Activated CD8-positive, alpha-beta memory T cell treated with anti-CD3 and anti-CD28 coated beads, Interleukin-2, amount 50 U/mL, for 24 hours (primary cell): ENCODE measurements around the gene GATAD2A.
"Not testable (repeated sequence)": the region's sequence is repeated elsewhere in the genome, so short reads cannot be mapped to it uniquely, and the experiment has no call there.

ENCODE experiments used
- DNase-seq: peaks from one replicate; pipeline ENCODE4 v3.0.0-alpha.2; 2020; ENCODE audit errors: extremely low read depth

Gene GATAD2A

DNA sequence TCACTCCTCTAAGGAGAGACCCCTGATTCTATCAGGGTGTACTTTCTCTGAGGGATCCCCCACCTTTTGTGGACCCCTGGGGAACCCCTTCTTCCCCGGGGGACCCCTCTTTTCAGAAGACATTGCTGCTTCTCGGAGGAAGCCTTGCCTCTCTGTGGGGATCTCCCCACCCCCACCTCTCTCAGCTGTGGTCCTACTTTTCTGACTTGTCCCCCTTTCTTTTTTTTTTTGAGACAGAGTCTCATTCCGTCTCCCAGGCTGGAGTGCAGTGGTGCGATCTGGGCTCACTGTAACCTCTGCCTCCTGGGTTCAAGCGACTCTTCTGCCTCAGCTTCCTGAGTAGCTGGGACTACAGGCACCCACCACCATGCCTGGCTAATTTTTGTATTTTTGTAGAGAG, 18.4 kb upstream of the GATAD2A start:
- DNase-seq: no peak

DNA sequence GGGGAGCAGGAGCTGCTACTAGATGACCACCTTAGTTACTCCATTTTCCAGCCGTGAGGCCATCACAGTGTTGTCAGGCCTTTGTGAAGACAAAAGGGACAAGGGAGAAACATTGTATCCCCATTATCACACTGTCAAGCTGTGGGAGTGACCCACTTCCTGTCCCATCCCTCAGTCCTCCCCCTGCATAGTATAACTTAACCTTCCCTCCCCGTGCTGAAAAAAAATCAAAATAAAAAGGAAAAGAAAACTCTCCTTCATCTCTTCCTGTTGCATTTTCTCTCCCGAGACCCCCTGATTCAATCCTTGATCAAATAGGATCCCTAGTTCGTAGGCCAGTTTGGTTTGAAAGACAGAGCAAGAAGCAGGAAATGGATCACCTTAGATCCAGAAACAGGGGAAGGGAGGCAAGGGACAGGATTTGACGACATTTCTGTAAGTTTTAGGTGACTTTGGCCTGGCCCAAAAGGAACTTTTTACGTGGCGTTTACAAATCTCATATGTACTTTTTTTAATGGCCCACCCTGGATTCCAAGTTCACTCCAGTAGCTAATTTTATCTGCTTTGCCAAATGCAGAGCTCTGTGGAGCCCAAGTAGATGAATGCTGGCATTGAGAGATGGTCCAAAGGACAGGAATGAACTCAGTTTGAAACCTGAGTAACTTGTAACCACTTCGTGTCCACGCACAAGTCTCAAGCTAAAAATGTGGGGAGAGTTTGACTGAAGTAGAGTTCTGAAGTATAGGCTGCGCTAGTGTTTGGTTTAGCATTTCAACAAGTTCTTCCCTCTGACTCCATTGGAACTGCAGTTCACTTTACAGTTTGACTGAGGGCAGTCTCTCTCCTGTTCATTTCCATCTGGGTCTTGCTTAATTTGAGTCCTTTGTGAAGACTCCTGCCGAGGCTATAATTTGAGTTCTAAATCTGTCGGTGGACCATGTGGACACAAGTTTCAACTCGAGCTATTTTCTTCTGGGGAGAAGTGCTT, 16.6 kb upstream of the GATAD2A start:
- no peak for DNase-seq

GRCh38 chr19:19389683-19390082, 15.8 kb upstream of the GATAD2A start:
- not testable (repeated sequence) for DNase-seq

DNA sequence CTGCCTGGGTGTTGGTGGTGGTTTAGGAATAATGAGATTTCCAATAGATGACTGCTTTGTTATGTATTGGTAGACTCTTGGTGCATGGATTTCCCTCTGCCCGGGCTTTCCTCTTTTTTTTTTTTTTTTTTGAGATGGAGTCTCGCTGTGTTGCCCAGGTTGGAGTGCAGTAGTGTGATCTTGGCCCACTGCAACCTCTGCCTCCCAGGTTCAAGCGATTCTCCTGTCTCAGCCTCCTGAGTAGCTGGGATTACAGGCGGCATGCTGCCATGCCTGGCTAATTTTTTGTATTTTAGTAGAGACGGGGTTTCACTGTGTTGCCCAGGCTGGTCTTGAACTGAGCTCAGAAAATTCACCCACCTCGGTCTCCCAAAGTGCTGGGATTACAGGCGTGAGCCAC, 11.1 kb upstream of the GATAD2A start:
- DNase-seq: not testable (repeated sequence)

DNA sequence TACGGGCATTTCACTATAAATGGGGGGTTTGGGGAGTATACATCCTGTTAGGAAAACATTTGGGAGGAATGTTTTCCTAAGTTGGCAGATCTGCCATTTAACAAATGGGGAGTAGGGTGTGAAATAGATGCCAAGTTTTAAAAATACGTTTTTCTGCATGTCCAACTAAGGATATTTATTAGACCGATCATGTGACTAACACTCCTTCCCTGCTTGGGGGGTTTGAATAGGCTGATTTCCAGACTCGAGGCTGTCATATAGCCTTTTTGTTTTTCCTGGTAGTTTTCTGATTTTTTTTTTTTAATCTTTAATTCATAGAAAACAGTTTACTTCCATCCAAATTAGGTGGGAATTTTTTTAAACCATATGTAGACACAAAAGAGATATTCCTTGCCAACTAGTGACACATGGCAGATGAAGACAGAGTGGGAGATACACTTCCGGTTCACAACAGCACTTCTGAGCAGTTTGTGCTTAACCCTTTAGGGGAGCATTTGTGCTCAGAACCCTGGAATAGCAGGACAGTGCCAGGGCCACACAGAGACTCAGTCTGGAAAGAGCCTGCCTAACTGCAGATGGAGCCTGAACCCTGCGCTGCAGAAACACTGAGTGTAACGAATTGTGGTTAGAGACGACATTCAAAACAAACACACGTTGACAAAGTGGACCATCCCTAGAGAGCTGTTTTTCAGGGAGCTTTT, 5.6 kb upstream of the GATAD2A start:
- no peak for DNase-seq

DNA sequence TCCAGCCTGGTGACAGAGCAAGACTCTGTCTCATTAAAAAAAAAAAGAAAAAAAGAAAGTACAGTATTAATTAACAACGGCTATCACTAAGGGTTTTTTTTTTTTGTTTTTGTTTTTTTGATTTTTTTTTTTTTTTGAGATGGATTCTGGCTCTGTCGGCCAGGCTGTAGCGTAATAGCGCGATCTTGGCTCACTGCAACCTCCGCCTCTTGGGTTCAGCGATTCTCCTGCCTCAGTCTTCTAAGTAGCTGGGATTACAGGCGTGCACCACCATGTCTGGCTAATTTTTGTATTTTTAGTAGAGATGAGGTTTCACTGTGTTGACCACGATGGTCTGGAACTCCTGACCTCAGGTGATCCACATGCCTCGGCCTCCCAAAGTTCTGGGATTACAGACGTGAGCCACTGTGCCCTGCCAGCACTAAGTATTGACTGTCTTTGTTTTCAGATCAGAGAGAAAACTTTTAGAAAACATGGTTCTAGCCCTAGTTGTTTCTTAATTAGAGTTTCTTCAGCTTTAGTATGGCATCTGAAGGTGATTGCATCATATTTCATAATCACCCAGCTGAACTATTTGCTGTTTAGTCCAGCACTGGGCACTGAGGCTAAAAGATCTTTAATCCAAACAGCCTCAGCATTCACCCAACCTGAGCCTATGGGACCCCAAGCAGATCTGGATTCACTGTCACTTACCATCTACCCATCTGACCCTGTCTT, 2.7 kb upstream of the GATAD2A start:
- DNase-seq: no peak

GRCh38 chr19:19403373-19403901, 2.0 kb upstream of the GATAD2A start:
- DNase-seq: no peak

- DNase-seq: no peak
These were observed 749 bp downstream of the GATAD2A start for GRCh38 chr19:19405971-19406877.

- DNase-seq: no peak
These were observed 1.6 kb downstream of the GATAD2A start for GRCh38 chr19:19406878-19407632.

DNA sequence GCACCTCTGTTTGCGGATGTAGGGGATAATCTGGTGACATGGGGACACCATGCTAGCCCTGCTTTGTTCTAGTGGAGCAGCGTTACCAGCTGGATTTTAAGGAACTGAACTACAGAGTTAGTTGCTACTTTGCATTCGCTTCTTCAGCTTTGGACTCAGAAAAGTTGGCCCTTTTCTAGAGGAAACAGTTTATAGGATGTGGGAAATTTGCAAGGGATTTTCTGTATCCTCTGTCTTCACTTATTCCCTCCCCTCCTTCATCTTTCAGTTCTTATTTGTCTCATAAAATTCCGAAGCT, 2.1 kb downstream of the GATAD2A start:
- DNase-seq: no peak

GRCh38 chr19:19409205-19409604, 3.7 kb downstream of the GATAD2A start:
- DNase-seq: no peak

DNA sequence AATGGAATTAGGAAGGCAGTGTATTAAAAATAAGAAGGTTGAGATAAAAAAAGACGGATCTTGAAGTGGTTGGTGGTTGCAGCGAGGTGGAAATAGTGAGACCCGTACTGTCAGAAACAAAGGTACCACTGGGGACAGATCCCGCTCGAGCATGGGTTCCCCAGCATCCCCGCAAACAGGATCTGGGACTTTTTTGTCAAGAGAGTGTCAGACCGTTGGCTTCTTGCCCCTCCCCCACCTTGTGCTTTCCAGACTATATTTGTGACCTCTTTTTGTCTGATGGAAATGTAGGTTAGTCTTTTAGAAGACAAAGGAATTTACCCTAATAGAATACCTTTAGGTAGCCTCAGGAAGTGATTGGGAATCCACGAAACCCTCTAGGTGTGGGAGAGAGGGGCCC, 4.2 kb downstream of the GATAD2A start:
- no peak for DNase-seq

DNA sequence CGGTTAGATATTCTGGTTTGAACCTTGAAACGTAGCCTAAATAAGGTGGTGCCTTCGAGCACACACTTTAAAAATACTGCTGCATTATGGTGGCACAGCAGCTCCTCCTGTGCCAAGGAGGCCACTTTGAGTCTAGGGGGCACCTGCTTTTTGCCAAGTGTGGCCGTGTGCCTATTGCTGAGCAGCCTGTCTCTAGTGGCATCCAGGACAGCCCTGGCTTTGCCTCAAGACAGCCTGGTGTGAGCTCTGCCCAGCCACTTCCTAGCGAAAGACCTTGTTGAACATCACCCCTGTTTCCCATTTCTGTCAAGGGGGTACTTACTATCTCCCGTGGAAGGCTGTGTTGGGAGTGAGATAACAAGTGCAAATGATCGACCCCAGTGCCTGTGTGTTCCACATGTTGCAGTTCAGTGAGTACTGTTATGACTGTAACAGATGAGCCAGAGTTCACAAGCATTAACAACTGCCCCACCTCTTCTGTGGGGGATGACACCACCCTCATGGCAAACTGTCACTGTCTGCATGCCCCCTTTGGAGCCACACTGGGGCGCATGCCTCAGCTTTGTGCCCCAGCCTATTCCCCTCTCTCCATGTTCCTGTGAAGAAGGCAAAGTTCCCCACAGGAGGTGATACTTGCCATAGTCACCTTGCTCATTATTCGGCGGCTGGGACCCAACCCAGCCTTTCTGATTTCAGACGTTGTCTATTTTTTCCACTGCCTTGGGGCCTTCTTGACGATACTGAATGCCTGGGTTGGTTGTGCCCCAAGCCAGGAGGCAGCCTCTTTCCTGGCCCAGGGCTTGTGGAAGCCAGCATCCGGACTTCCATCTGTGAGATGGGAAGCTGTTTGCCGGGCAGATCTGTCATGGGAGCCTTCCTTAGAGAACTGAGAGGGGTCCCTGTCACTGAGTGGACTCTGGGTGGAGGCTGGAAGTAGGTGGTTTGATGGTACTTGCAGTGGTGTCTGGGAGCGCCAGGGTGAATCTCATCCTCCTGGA, 5.4 kb downstream of the GATAD2A start:
- no peak for DNase-seq

- DNase-seq: no peak
These were observed 10.8 kb downstream of the GATAD2A start for GRCh38 chr19:19416280-19416679.

- DNase-seq: no peak
These were observed 11.6 kb downstream of the GATAD2A start for GRCh38 chr19:19417046-19417445.

DNA sequence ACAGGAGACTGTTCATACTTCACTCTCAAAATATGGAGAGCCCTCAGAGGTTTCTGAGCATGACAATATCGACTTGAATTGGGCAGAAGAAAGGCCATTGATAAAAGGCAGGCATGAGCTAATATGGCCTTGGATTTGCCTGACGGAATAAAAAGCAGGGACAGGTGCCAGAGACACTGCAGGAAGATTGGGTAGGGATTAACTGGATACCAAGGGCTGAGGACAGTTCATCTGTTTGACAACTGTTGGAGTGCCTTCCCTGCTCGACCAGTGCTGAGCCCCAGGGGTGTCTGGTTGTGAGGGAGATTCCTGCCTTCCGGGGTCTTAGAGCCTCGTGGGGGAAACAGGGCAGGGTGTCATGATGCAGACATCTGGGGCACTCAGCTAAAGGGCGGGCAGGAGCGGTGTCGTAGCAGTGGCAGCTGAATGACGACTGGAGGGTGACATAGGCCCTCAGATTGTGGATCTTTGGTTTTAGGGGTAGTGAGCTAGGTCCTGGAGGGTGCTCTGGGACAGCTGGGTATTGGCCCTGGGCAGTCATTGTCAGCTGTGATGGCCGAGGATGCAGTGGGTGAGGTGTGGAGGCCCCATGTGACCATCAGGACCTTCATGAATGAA, 12.3 kb downstream of the GATAD2A start:
- DNase-seq: no peak

- DNase-seq: no peak
These were observed 13.2 kb downstream of the GATAD2A start for GRCh38 chr19:19418555-19419260.
